SJCRH30 (cell line): ENCODE results near the gene NOTO. TPM values are rescaled to one million over a fixed set of nuclear protein-coding genes. Genes with fewer than 3 reads are reported as not detected.
"Not testable (repeated sequence)": the region's sequence is repeated elsewhere in the genome, so short reads cannot be mapped to it uniquely, and the experiment has no call there.

Experiments
- DNase-seq, 2 experiments: peaks; one replicate each; pipeline ENCODE4 v3.0.0-alpha.2; 2015 to 2020
- H3K27ac ChIP-seq: fragments of 250-450 bp; sonication (Bioruptor Pico); 2 replicates; pipeline ENCODE4 v1.5.1; 2020; ENCODE audit warnings: mild to moderate bottlenecking, moderate library complexity
- H3K27me3 ChIP-seq: fragments of 250-450 bp; sonication (Bioruptor Pico); 2 replicates; pipeline ENCODE4 v1.5.1; 2020; ENCODE audit warnings: mild to moderate bottlenecking, moderate library complexity
- H3K36me3 ChIP-seq: fragments of 250-450 bp; sonication (Bioruptor Pico); 2 replicates; pipeline ENCODE4 v1.5.1; 2020; ENCODE audit warnings: mild to moderate bottlenecking, moderate library complexity
- H3K4me1 ChIP-seq: fragments of 250-450 bp; sonication (Bioruptor Pico); 2 replicates; pipeline ENCODE4 v1.5.1; 2020; ENCODE audit warnings: mild to moderate bottlenecking, moderate library complexity
- H3K4me3 ChIP-seq: fragments of 250-450 bp; sonication (Bioruptor Pico); 2 replicates; pipeline ENCODE4 v1.5.1; 2020; ENCODE audit warnings: mild to moderate bottlenecking, moderate library complexity
- H3K9me3 ChIP-seq: fragments of 250-450 bp; sonication (Bioruptor Pico); replicated peaks from 2 replicates; pipeline ENCODE4 v1.5.1; 2020; ENCODE audit warnings: mild to moderate bottlenecking, moderate library complexity
- total RNA-seq: library from RNA; depleted of rRNA; stranded (reverse); fragments of >200 nt; shearing (Covaris generic); gene quantifications from 2 replicates; pipeline ENCODE4 v1.2.3, GENCODE V29; 2014; rRNA removed

NOTO gene, protein sequence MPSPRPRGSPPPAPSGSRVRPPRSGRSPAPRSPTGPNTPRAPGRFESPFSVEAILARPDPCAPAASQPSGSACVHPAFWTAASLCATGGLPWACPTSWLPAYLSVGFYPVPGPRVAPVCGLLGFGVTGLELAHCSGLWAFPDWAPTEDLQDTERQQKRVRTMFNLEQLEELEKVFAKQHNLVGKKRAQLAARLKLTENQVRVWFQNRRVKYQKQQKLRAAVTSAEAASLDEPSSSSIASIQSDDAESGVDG
- not detected in 2 replicates for total RNA-seq

DNA sequence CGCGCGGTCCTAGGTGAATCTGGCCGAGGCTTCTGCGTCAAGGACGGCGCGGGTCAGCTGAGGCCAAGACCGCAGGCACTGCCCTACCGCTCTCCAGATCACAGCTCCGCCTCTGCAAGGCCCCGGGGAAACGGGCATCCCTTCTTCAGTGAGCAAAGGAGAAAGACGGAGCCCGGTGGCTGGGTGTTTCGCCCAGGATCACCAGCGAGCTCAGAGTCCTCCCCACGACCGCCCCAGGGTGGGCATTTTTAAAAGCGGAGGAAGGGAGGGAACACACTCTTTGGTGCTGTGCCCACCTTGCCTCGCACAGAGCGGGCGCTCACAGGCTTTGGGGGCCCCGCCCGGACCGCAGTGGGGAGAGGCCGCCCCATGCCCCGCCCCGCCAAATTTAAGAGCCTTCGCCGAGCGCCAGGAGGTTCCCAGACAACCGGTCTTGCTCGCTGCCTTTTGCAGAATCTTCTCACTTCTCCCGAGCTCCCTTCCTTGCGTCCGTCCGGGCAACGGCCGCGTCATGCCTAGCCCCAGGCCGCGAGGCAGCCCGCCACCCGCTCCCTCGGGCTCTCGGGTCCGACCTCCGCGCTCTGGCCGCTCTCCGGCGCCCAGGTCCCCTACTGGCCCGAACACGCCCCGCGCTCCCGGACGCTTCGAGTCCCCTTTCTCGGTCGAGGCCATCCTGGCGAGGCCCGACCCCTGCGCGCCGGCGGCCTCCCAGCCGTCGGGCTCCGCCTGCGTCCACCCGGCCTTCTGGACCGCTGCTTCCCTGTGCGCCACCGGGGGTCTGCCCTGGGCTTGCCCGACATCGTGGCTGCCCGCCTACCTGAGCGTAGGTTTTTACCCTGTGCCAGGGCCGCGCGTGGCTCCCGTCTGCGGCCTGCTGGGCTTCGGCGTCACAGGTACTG lies at the start of gene NOTO:
Gene NOTO (plus strand): TSS at position 419 of the 899 bp plus-strand sequence. CDS start 93 bp downstream, at position 512.
- Histone ChIP-seq H3K4me1 (no peaks in the 10 kb centered on the region), H3K4me3 (no peak within 1 kb of the TSS), H3K9me3 (peaks cover 4% of the 10 kb centered on the region), H3K27me3 (peaks cover 11% of the 10 kb centered on the region; the same call in 1 of the 2 replicates), H3K36me3 (no peaks in the 10 kb centered on the region), H3K27ac (no peak within 1 kb of the TSS)
- no peak for DNase-seq

GRCh38 chr2:73156539-73157124 lies 45.7 kb upstream of the NOTO start:
- Histone ChIP-seq H3K4me3 (no peak overlapping the region), H3K4me1 (no peaks in the 10 kb centered on the region), H3K36me3 (no peaks in the 10 kb centered on the region), H3K9me3 (no peaks in the 10 kb centered on the region; the same call in 1 of the 2 replicates), H3K27ac (no peak overlapping the region), H3K27me3 (peaks cover 16% of the 10 kb centered on the region; the same call in 1 of the 2 replicates)
- peak; percentile 62 to 73 for DNase-seq

- no peaks in the 10 kb centered on the region for H3K4me1 ChIP-seq
- H3K27ac ChIP-seq: no peak overlapping the region
- peaks cover 29% of the 10 kb centered on the region; the same call in 1 of the 2 replicates for H3K27me3 ChIP-seq
- no peak overlapping the region for H3K4me3 ChIP-seq
- no peaks in the 10 kb centered on the region for H3K36me3 ChIP-seq
- no peak for DNase-seq
- no peaks in the 10 kb centered on the region for H3K9me3 ChIP-seq
Observed at GRCh38 chr2:73162856-73163391, 39.5 kb upstream of the NOTO start.

- no peak overlapping the region for H3K4me3 ChIP-seq
- peak; percentile 68 to 88 for DNase-seq
- H3K27me3 ChIP-seq: peaks cover 29% of the 10 kb centered on the region; the same call in 1 of the 2 replicates
- H3K36me3 ChIP-seq: no peaks in the 10 kb centered on the region
- no peak overlapping the region for H3K27ac ChIP-seq
- H3K4me1 ChIP-seq: no peaks in the 10 kb centered on the region
- H3K9me3 ChIP-seq: no peaks in the 10 kb centered on the region
Observed at GRCh38 chr2:73163483-73164367, 38.6 kb upstream of the NOTO start.

DNA sequence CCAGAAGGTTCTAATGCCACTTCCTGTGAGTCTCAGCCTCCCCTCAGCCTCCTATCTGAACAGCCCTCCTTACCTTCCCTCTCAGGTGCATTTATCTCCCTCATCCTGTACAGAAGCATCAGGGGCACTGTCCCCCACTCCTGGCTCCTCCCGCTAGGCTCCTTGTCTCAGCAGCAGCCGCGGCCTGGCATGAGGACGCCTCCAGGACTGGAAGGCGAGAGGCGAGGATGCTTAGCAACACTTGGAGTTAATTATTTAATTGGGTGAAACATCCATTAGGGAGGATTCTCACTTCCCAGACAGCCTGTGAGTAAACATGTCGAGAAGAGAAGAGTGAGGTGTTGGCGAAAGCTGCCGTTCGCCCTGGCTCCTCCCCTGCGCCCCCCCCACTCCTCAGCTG lies 36.4 kb upstream of the NOTO start:
- H3K4me3 ChIP-seq, H3K4me1 ChIP-seq, H3K27ac ChIP-seq, H3K36me3 ChIP-seq, H3K9me3 ChIP-seq, DNase-seq: not testable (repeated sequence)
- H3K27me3 ChIP-seq: peaks cover 16% of the 10 kb centered on the region; the same call in 1 of the 2 replicates

DNA sequence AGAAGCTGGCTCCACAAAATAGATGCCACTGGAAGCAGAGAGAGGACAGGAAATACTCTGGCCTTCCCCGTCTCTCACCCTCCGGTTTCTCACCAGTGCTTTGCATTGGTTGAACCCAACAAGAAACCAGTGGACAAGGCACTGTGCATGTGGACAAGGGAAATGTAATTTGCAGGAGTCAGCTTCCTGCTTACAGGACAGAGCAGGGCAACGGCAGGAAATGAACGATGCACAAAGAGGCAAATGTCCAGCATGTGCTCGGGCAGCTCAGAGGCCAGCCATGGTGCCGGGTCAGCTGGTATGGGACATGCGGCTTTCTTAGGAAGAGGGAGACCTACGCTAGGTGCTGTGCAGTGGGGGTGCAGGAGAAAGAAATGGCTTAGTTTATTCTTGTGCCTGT lies 35.6 kb upstream of the NOTO start:
- not testable (repeated sequence) for H3K36me3 ChIP-seq, H3K4me3 ChIP-seq, H3K4me1 ChIP-seq, H3K27ac ChIP-seq, DNase-seq, H3K9me3 ChIP-seq
- peaks cover 11% of the 10 kb centered on the region; the same call in 1 of the 2 replicates for H3K27me3 ChIP-seq

DNA sequence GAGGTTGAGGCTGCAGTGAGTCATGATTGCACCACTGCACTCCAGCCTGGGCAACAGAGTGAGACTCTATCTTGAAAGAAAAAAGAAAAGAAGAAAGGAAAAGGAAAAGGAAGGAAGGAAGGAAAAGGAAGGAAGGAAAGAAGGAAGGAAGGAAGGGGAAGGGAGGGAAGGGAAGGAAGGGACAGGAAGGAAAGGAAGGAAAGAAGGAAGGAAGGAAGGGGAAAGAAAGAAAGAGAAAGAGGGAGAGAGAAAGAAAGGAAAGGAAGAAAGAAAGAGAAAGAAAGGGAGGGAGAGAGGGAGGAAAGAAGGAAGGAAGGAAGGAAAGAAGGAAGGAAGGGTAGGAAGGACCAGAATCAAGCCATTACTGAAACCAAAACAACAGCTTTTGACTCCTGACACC lies 34.0 kb upstream of the NOTO start:
- H3K27ac ChIP-seq, H3K4me3 ChIP-seq, H3K9me3 ChIP-seq: not testable (repeated sequence)

DNA sequence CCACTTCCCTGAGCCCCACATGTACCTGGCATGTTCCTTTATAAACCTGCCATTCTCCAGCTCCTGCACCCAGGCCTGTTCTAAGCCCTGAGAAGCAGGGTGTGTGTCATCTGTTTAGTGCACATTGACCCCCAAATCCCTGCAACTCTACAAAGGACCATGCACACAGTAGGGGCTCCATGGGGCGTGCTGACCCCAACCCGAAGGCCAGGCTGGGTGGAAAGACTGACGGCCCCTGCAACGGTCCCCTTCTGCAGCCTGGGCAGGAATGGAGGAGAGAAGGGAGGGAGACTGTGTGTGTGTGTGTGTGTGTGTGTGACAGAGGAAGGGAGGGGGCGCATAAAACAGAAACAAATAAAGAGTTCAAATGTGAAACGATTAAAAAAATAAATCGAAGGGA lies 32.0 kb upstream of the NOTO start:
- H3K4me3 ChIP-seq, H3K4me1 ChIP-seq, H3K27ac ChIP-seq, H3K9me3 ChIP-seq, H3K36me3 ChIP-seq, H3K27me3 ChIP-seq, DNase-seq: not testable (repeated sequence)

More for the DNA sequence above, 34.0 kb upstream of the NOTO start:
- H3K27me3 ChIP-seq, H3K4me1 ChIP-seq, DNase-seq, H3K36me3 ChIP-seq: not testable (repeated sequence)

GRCh38 chr2:73172963-73173362 lies 29.4 kb upstream of the NOTO start:
- no peaks in the 10 kb centered on the region for H3K4me1 ChIP-seq
- no peak for DNase-seq
- H3K36me3 ChIP-seq: no peaks in the 10 kb centered on the region
- H3K27me3 ChIP-seq: peaks cover 6% of the 10 kb centered on the region; the same call in 1 of the 2 replicates
- no peak overlapping the region for H3K27ac ChIP-seq
- H3K4me3 ChIP-seq: no peak overlapping the region
- no peaks in the 10 kb centered on the region for H3K9me3 ChIP-seq

- no peaks in the 10 kb centered on the region for H3K9me3 ChIP-seq
- H3K27me3 ChIP-seq: peaks cover 6% of the 10 kb centered on the region; the same call in 1 of the 2 replicates
- no peaks in the 10 kb centered on the region for H3K36me3 ChIP-seq
- H3K4me1 ChIP-seq: no peaks in the 10 kb centered on the region
- no peak overlapping the region for H3K27ac ChIP-seq
- no peak for DNase-seq
- no peak overlapping the region for H3K4me3 ChIP-seq
Observed at GRCh38 chr2:73173781-73174180, 28.6 kb upstream of the NOTO start.

DNA sequence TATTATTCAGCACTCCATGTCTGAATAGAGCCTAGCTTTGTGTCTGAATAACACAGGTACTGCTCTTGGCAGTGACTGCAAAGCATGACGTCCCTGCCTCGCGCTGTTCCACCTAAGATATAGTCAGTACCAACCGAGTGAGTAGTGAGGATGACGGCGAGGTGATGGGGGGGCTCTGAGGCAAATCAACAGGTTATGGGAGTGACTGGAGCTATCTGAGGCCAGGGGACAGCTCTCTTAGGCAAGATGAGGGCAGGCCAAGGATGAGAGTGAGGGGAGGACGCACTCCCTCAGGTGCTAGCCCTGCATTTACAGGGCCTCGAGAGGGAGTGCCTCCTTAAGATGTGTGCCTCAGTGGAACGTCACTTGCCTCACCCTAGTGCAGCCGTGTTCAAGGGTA lies 28.1 kb upstream of the NOTO start:
- peaks cover 6% of the 10 kb centered on the region; the same call in 1 of the 2 replicates for H3K27me3 ChIP-seq
- no peaks in the 10 kb centered on the region for H3K36me3 ChIP-seq
- H3K4me1 ChIP-seq: no peaks in the 10 kb centered on the region
- no peaks in the 10 kb centered on the region for H3K9me3 ChIP-seq
- no peak overlapping the region for H3K27ac ChIP-seq
- H3K4me3 ChIP-seq: no peak overlapping the region
- no peak for DNase-seq

- Histone ChIP-seq H3K4me3 (peak overlapping the region; percentile 59), H3K27ac (no peak overlapping the region), H3K9me3 (no peaks in the 10 kb centered on the region), H3K4me1 (no peaks in the 10 kb centered on the region), H3K27me3 (peaks cover 6% of the 10 kb centered on the region; the same call in 1 of the 2 replicates), H3K36me3 (no peaks in the 10 kb centered on the region)
- DNase-seq: peak in 1 of 2 experiments; percentile 29
Observed at GRCh38 chr2:73174941-73175662, 27.3 kb upstream of the NOTO start.

DNA sequence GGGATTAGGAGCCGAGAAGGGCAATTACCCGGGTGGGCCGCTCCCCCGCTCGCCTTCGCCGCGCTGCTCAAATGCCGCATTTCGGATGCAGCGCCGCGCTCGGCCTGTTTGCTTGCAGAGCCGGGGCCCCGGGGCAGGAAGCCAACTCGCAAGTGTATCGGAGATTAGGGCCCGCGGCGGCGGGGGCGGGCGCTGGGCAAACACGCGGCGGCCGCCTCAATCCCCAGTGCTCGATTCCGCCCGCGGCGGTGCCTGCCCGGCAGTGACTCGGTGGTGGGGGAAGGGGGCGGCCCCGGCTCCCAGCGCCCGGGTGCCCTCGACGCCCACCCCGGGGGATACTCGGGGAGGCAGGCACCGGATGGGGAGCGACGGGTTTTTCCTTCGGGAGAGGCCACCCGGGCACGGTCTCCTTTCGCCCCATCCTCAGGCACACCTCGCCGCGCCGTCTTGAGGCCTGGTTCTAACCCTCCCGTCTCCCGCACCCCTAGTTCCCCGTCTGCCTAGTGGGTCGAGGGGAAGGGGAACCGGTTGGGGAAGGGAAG lies 26.6 kb upstream of the NOTO start:
- H3K4me1 ChIP-seq: no peaks in the 10 kb centered on the region
- H3K27ac ChIP-seq: no peak overlapping the region
- H3K4me3 ChIP-seq: peak overlapping the region; percentile 59
- H3K9me3 ChIP-seq: no peaks in the 10 kb centered on the region
- DNase-seq: peak; percentile 81 to 84
- H3K27me3 ChIP-seq: peaks cover 6% of the 10 kb centered on the region; the same call in 1 of the 2 replicates
- no peaks in the 10 kb centered on the region for H3K36me3 ChIP-seq
